Astrocyte of the spinal cord (primary cell): ENCODE measurements around the gene APOE.

ENCODE experiments used
- DNase-seq: peaks from one replicate; pipeline ENCODE4 v3.0.0; 2011; ENCODE audit warnings: low read depth, low spot score
- H3K4me3 ChIP-seq: 2 replicates; pipeline ENCODE4 v1.5.1; 2011; ENCODE audit warnings: low read depth, mild to moderate bottlenecking, low read length, moderate library complexity
- CTCF ChIP-seq: IDR thresholded peaks from 2 replicates; pipeline ENCODE4 v1.5.1; 2012; ENCODE audit warnings: low read depth, mild to moderate bottlenecking, low read length, inconsistent platforms
- in situ Hi-C: cut with HindIII; loops from 2 replicates; pipeline ENCODE4 v1.10.0; 2017; ENCODE audit warnings: low sequenced_read_pairs

The APOE gene

GRCh38 chr19:44892932-44893331, 12.7 kb upstream of the APOE start:
- in situ Hi-C loops: no loop called here
- H3K4me3 ChIP-seq: no peak overlapping the region
- no peak for TF ChIP-seq CTCF

GRCh38 chr19:44893332-44894051, 12.1 kb upstream of the APOE start:
- no peak overlapping the region for H3K4me3 ChIP-seq
- in situ Hi-C loops: no loop called here
- no peak for TF ChIP-seq CTCF
- no peak for DNase-seq

More at GRCh38 chr19:44892932-44893331, 12.7 kb upstream of the APOE start:
- no peak for DNase-seq

- in situ Hi-C loops: no loop called here
- H3K4me3 ChIP-seq: no peak overlapping the region
- DNase-seq: no peak
- TF ChIP-seq CTCF: no peak
Observed at GRCh38 chr19:44894052-44894400, 11.6 kb upstream of the APOE start.

GRCh38 chr19:44894946-44895345, 10.7 kb upstream of the APOE start:
- TF ChIP-seq CTCF: no peak
- H3K4me3 ChIP-seq: no peak overlapping the region
- in situ Hi-C loops: no loop called here

GRCh38 chr19:44897835-44898234, 7.8 kb upstream of the APOE start:
- TF ChIP-seq CTCF: no peak
- no peak for DNase-seq
- in situ Hi-C loops: no loop called here
- no peak overlapping the region for H3K4me3 ChIP-seq

More at GRCh38 chr19:44894946-44895345, 10.7 kb upstream of the APOE start:
- no peak for DNase-seq

- no peak for TF ChIP-seq CTCF
- no peak overlapping the region for H3K4me3 ChIP-seq
- DNase-seq: no peak
- in situ Hi-C loops: no loop called here
Observed at GRCh38 chr19:44900328-44901244, 5.0 kb upstream of the APOE start.
